Natural killer cell (primary cell): ENCODE results near the gene THEMIS. TPM values are rescaled to one million over a fixed set of nuclear protein-coding genes. Genes with fewer than 3 reads are reported as not detected.
A peak's percentile ranks its signal among the peaks of the same experiment; 100 is the strongest.

Experiments
- ATAC-seq, 3 donors: fragments of 150-1000 bp in 2 of 3; fragments of 200-7000 bp in 1 of 3; cut with Tn5 transposase; 1 replicate in 1 of 3; 2 replicates in 2 of 3; pipeline ENCODE4 v1.10.0; 2021; ENCODE audit warnings: mild to moderate bottlenecking in 2 of 3, moderate library complexity in 2 of 3
- DNase-seq, 2 donors: peaks; one replicate each; pipeline versions ENCODE4 v3.0.0 to v3.0.0-alpha.2; 2013 to 2021; ENCODE audit warnings: mixed read lengths in 1 of 2
- H3K27ac ChIP-seq: one replicate; pipeline ENCODE4 v1.5.1; 2013; ENCODE audit warnings: mild to moderate bottlenecking, low read length
- H3K27me3 ChIP-seq: one replicate; pipeline ENCODE4 v1.6.1; 2013; ENCODE audit warnings: low read length; ENCODE audit not compliant: control insufficient read depth, insufficient read depth
- H3K36me3 ChIP-seq: one replicate; pipeline ENCODE4 v1.6.1; 2013; ENCODE audit warnings: low read length; ENCODE audit not compliant: control insufficient read depth, insufficient read depth
- H3K4me1 ChIP-seq: one replicate; pipeline ENCODE4 v1.6.1; 2013; ENCODE audit warnings: low read length; ENCODE audit not compliant: control insufficient read depth, insufficient read depth
- H3K4me3 ChIP-seq: one replicate; pipeline ENCODE4 v1.5.1; 2013; ENCODE audit warnings: low read length
- H3K9me3 ChIP-seq: one replicate; pipeline ENCODE4 v1.6.1; 2013; ENCODE audit warnings: low read length; ENCODE audit not compliant: control insufficient read depth, insufficient read depth
- H3K27ac Mint-ChIP-seq, 2 donors: one replicate each; pipeline ENCODE4 v1.8.0; 2022; ENCODE audit warnings: mild to moderate bottlenecking in 2 of 2, mixed read lengths in 2 of 2, moderate library complexity in 1 of 2
- H3K27me3 Mint-ChIP-seq, 2 donors: one replicate each; pipeline ENCODE4 v1.8.0; 2022; ENCODE audit warnings: low read depth in 2 of 2, mixed read lengths in 2 of 2
- H3K36me3 Mint-ChIP-seq: one replicate; pipeline ENCODE4 v1.8.0; 2022; ENCODE audit warnings: mixed read lengths
- H3K4me1 Mint-ChIP-seq, 2 donors: one replicate each; pipeline ENCODE4 v1.8.0; 2022; ENCODE audit warnings: mixed read lengths in 2 of 2
- H3K4me3 Mint-ChIP-seq: one replicate; pipeline ENCODE4 v1.8.0; 2022; ENCODE audit warnings: mild to moderate bottlenecking, moderate library complexity, mixed read lengths
- H3K9me3 Mint-ChIP-seq, 2 donors: one replicate each; pipeline ENCODE4 v1.8.0; 2022; ENCODE audit warnings: mixed read lengths in 2 of 2
- WGBS: methylation state at CpG from one replicate; pipeline ENCODE4 v1.1.7; 2013; ENCODE audit warnings: missing lambda C conversion rate; ENCODE audit not compliant: insufficient coverage; 5-methylcytosine and 5-hydroxymethylcytosine counted together
- intact Hi-C: fragments of 100-400 bp; cut with micrococcal nuclease; formaldehyde crosslinking; loops from one replicate; pipeline ENCODE4 v1.14.2; 2022
- total RNA-seq, 4 donors: library from RNA; stranded (reverse); fragments of 120-200 nt in 1 of 4; gene quantifications; one replicate each; pipeline versions ENCODE4 v1.2.3 to v1.2.4, GENCODE V29; 2013 to 2022
- TF ChIP-seq, protein P1 (sequence below): fragments of 200-600 bp; IDR thresholded peaks from one replicate; pipeline ENCODE4 v1.8.0; 2022; ENCODE audit warnings: antibody characterized with exemption

Gene THEMIS
- total RNA-seq, 3 donors from 2014 or later (not counting 1 experiment from before 2014, with no cell fraction given): 0.82 to 11.7 (median 1.7) TPM

DNA sequence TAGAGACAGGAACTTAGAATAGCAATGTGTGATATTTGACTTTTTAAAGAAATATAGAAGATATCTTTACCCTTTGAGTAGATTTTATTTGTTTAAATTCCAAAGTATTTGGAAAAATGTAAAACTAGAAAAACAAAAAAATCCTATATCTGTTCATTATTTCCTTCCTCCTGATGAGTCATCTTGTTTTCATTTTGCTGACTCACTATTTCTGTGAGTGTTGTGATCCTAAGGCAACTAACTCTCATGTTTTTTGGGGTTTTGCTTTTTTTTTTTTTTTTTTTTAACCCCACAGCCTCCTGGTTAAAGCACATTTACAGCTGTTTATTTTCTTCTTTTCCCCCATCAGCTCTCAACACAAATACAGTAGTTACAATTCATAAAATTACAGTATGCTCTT lies 37.8 kb upstream of the THEMIS start:
- peak overlapping the region; percentile 4 to 30 for H3K27ac Mint-ChIP-seq
- H3K9me3 Mint-ChIP-seq: no peaks in the 10 kb centered on the region
- DNase-seq (peak in 1 of 2 donors; percentile 53), ATAC-seq (peak in 1 of 3 donors; percentile 61)
- H3K27me3 Mint-ChIP-seq: peaks cover 0 to 2% of the 10 kb centered on the region in 2 donors
- H3K9me3 ChIP-seq: no peaks in the 10 kb centered on the region
- no peak overlapping the region for H3K27ac ChIP-seq
- H3K4me1 Mint-ChIP-seq: peaks cover 14 to 17% of the 10 kb centered on the region in 2 donors
- no peaks in the 10 kb centered on the region for H3K36me3 Mint-ChIP-seq
- no peak overlapping the region for H3K4me3 Mint-ChIP-seq
- no peaks in the 10 kb centered on the region for H3K27me3 ChIP-seq
- no peak overlapping the region for H3K4me3 ChIP-seq
- no peaks in the 10 kb centered on the region for H3K4me1 ChIP-seq
- TF ChIP-seq, protein P1, sequence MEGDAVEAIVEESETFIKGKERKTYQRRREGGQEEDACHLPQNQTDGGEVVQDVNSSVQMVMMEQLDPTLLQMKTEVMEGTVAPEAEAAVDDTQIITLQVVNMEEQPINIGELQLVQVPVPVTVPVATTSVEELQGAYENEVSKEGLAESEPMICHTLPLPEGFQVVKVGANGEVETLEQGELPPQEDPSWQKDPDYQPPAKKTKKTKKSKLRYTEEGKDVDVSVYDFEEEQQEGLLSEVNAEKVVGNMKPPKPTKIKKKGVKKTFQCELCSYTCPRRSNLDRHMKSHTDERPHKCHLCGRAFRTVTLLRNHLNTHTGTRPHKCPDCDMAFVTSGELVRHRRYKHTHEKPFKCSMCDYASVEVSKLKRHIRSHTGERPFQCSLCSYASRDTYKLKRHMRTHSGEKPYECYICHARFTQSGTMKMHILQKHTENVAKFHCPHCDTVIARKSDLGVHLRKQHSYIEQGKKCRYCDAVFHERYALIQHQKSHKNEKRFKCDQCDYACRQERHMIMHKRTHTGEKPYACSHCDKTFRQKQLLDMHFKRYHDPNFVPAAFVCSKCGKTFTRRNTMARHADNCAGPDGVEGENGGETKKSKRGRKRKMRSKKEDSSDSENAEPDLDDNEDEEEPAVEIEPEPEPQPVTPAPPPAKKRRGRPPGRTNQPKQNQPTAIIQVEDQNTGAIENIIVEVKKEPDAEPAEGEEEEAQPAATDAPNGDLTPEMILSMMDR: no peak
- H3K36me3 ChIP-seq: no peaks in the 10 kb centered on the region
- intact Hi-C loops: no loop called here

DNA sequence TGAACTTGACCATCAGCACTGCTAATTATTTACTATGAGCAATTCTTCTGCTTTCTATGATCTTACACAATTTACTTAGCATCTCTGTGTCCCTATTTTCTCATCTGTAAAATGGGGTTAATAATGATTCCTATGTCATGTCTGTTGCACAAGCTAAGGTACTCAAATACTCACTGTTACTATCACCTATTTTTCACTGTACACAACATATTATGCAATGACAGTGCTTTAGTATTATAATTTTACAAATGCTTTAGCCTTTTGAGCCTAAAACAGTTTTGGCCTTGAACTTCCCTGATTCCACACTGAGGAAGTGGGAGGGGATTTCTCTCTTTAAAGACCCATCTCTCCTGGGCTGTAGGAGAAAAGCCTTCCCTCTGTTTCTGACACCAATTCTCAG lies 36.9 kb upstream of the THEMIS start:
- Histone ChIP-seq H3K4me3 (no peak overlapping the region), H3K9me3 (peaks cover 2% of the 10 kb centered on the region), H3K4me1 (no peaks in the 10 kb centered on the region), H3K27ac (no peak overlapping the region), H3K27me3 (no peaks in the 10 kb centered on the region), H3K36me3 (no peaks in the 10 kb centered on the region)
- Mint-ChIP-seq H3K4me1 (peaks cover 14 to 17% of the 10 kb centered on the region in 2 donors), H3K27me3 (peaks cover 0 to 2% of the 10 kb centered on the region in 2 donors), H3K27ac (peak overlapping the region; percentile 11 to 39), H3K36me3 (no peaks in the 10 kb centered on the region), H3K4me3 (no peak overlapping the region), H3K9me3 (peaks cover 0 to 3% of the 10 kb centered on the region in 2 donors)
- TF ChIP-seq, protein P1: no peak
- no peak for DNase-seq
- ATAC-seq: no peak
- intact Hi-C loops: no loop called here

DNA sequence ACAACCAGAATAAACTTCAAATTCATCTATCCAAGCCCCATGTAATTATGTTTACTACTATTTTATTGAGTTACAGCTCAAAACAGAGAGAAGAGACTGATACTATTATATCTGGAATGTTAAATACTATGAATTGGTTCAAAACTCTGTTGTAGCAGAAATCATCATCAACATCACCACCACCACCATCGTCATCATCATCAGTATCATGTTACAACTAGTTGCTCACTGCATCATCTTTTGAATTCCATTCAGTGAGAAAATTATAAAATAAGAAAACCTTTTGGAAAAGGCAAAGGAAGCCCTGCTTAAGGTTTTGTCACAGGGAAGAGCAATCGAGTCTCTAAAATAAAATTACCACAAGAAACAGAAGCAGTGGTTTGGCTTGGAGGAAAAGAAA lies 36.2 kb upstream of the THEMIS start:
- Mint-ChIP-seq H3K9me3 (peaks cover 0 to 5% of the 10 kb centered on the region in 2 donors), H3K4me1 (peaks cover 14 to 17% of the 10 kb centered on the region in 2 donors), H3K36me3 (no peaks in the 10 kb centered on the region), H3K27me3 (no peaks in the 10 kb centered on the region), H3K27ac (peak overlapping the region in 1 of 2 donors; percentile 39), H3K4me3 (no peak overlapping the region)
- Histone ChIP-seq H3K9me3 (peaks cover 6% of the 10 kb centered on the region), H3K4me1 (no peaks in the 10 kb centered on the region), H3K36me3 (no peaks in the 10 kb centered on the region), H3K27ac (no peak overlapping the region), H3K27me3 (no peaks in the 10 kb centered on the region), H3K4me3 (no peak overlapping the region)
- intact Hi-C loops: no loop called here
- WGBS: 80% methylated on average over 1 of the region's 2 CpGs
- TF ChIP-seq, protein P1: no peak
- DNase-seq (no peak), ATAC-seq (no peak)

DNA sequence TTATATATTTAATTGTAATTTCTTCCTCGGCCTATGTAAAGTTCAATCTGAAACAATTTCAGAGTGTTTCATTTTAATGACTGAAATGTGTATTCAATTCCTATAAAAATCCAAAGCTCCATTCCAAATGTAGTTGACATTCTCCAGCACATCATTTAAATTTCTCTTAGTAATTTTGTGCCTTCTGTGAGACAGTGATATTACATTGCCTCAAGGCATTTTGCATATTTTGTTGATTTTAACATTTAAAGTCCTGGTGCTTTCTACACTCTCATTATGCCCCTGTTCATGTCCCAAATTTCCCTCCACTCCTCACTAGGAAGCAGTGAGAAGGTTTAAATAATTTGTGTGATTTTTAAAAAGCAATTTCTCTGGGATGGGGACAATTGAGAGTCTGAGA lies 34.1 kb upstream of the THEMIS start:
- no CpG with 5 or more reads among the region's 1 CpG for WGBS
- DNase-seq (no peak), ATAC-seq (no peak)
- no peaks in the 10 kb centered on the region for H3K27me3 Mint-ChIP-seq
- peaks cover 6% of the 10 kb centered on the region for H3K9me3 ChIP-seq
- H3K4me3 ChIP-seq: no peak overlapping the region
- no peaks in the 10 kb centered on the region for H3K4me1 ChIP-seq
- H3K27me3 ChIP-seq: no peaks in the 10 kb centered on the region
- H3K27ac ChIP-seq: peak overlapping the region; percentile 66
- H3K27ac Mint-ChIP-seq: peak overlapping the region; percentile 50 to 76
- H3K4me1 Mint-ChIP-seq: peaks cover 14 to 17% of the 10 kb centered on the region in 2 donors
- H3K4me3 Mint-ChIP-seq: no peak overlapping the region
- intact Hi-C loops: no loop called here
- H3K36me3 ChIP-seq: no peaks in the 10 kb centered on the region
- H3K9me3 Mint-ChIP-seq: peaks cover 0 to 5% of the 10 kb centered on the region in 2 donors
- H3K36me3 Mint-ChIP-seq: no peaks in the 10 kb centered on the region
- TF ChIP-seq, protein P1: no peak
